K562 (cell line): ENCODE data around the gene CCR6.

Experiments used
- CCAR2 ChIP-seq: fragments of 200-400 bp; formaldehyde crosslinking; IDR thresholded peaks from 2 replicates; pipeline ENCODE4 v1.6.1; 2017; ENCODE audit warnings: mild to moderate bottlenecking, low read depth, low read length
- CEBPZ ChIP-seq: fragments of 150-350 bp; IDR thresholded peaks from 2 replicates; pipeline ENCODE4 v1.6.1; 2014; ENCODE audit warnings: low read depth, mild to moderate bottlenecking, low read length, borderline replicate concordance
- CTCF ChIP-seq, 3 experiments: IDR thresholded peaks in 2 of 3; conservative IDR thresholded peaks in 1 of 3; 2 replicates each; pipeline ENCODE4 v1.5.1; 2011 to 2012; ENCODE audit warnings: low read length in 3 of 3, mild to moderate bottlenecking in 3 of 3, control low read depth in 2 of 3, improper control_type of control experiment in 1 of 3, inconsistent platforms in 1 of 3, low read depth in 1 of 3, mixed read lengths in 1 of 3, moderate library complexity in 1 of 3; ENCODE audit not compliant: insufficient read depth in 2 of 3

GRCh38 chr6:167105060-167105459, 17.8 kb upstream of the CCR6 start:
- TF ChIP-seq CTCF (IDR thresholded peaks at IDR 0.05 in 2 of 3, conservative IDR thresholded peaks at IDR 0.05 in 1 of 3; ENCODE audit: insufficient read depth in 2 of 3, low read depth in 1 of 3, low read length in 3 of 3) (no peak), CCAR2 (no peak), CEBPZ (no peak)
